HG02642 (cell line): ENCODE results near the gene LMLN.
A peak's percentile ranks its signal among the peaks of the same experiment; 100 is the strongest.
"Not testable (repeated sequence)": the region's sequence is repeated elsewhere in the genome, so short reads cannot be mapped to it uniquely, and the experiment has no call there.

ENCODE experiments used
- ATAC-seq: cut with Tn5 transposase; IDR thresholded peaks from one replicate; pipeline ENCODE4 v1.9.1; 2021; ENCODE audit warnings: mild to moderate bottlenecking; ENCODE audit not compliant: unreplicated experiment, poor library complexity

The LMLN gene

DNA sequence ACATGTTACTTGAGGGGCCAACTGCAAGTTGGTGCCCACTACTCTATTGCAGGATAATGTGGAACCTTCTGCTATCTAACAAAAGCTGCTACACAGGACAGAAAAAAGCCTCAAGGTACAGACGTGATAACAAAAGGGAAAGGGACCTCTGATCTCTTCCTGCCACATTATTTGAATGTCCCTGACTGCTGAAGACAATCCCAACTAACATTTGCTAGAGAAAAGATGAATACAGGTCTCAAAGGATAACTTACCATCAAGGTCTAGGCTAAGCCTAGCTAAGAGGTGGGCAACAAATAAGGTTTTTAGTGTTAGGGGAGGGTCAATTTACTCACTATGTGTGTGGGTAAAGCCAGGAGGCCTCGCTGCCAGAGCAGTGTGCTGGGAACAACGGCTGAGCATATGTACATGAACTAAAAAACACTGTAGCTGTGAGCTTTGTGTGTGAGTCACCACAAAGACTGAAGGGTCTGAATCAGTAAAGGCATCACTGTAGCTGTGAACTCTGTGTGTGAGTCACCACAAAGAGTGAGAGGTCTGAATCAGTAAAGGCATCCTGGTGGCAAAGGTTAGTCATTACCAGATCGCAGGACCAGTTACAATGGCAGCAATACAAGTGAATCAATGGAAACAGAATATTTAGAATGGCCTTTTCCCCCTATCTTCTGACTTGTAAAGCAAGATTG is 111.7 kb downstream of the LMLN start:
- peak; percentile 96 for ATAC-seq

DNA sequence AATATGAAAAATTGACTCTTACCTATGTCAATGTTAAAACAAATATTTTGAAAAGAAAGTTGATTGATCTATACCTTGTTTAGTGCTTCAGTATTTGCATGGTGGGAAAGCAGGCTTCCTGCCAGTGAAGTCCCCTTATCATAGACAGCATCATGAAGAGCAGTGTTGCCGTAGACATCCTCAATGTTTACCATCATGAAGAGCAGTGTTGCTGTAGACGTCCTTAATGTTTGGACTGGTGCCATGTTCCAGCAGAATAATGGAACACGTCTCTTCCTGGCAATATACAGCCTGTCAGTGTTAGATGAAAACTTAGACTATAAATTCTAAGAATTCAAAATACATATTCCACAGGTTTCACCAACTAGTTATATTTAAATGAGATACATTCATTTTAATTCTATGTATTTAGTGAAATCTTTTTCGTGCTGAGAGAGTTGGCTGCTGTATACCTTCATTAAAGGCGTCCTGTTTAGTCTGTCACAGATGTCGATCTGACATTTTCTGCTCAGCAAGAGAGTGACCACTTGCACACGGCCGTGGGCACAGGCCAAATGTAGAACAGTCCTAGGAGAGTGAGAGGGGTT is 116.8 kb downstream of the LMLN start:
- ATAC-seq = no peak

DNA sequence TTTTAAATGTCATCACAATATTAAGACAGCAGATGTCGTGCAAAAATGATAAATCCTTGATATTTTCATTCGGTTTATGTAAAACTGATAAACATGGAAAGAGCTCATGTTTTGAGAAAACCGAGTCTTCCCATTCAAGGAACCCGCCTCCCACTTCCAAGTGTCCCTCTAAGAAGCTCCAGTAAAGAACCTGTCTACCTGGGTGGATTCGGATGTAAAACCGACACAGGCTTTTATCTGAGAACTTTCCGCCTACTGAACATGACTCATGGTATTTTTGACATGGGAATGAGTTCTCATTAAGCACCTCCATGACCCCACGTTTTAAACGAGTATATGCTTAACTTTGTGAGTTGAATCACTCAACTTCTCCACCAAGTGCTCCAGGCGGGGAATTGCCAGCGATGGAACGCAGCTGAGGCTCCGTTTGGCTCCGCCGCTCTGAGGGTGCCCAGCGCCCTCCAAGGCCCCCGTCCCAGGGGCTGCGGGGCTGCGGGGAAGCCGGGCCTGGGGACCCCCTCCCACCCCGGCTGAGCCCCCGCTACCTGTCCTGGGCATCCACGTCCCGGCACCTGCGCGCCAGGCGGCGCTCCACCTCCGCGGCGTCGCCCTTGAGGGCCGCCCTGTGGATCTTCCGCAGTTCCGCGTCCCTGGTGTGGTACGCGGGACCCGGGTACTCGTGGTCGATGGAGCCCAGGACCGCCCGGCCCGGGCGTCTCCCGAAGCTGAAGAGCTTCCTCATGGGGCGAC is 119.9 kb downstream of the LMLN start:
- ATAC-seq = peak; percentile 17

DNA sequence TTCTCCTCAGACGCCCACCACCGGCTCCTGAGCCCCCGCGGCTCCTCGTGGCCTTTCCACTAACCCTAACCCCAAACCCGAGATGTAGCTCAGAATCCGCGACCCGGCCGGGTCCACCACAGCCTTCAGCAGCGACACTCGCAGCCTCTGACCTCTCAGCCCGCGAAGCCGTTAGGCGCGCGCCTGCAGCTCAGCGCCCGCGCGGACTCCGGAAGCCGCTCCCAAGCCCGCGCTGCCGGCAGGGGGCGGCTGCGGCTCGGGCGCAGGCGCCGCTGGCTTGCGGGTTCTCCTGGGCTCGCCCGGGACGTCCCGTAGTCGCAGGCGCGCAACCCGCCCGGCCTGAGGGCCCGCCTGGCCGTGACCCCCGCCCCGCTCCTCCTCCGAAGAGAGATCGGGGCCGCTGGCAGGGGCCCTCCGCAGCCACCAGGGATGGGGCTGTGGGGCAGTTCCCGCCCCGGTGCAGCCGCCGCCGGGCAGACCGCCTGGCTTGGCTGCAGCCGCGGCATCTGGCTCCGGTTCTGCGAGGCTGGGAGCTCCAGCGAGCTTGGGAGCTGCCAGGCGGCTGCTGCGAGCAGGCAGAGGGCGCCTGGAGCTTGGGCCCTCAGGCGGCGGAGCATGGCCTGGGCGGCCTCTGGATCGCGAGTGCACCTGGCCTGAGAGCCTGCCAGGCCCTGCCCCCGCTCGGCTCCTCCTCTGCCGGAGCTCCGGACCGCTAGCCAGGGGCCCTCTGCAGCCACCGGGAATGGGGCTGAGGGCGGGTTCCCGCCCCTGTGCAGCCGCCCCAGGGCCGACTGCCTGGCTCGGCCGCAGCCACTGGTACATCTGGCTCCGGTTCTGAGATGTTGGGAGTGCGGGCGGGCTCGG is 120.7 kb downstream of the LMLN start:
- ATAC-seq = peak; percentile 64

DNA sequence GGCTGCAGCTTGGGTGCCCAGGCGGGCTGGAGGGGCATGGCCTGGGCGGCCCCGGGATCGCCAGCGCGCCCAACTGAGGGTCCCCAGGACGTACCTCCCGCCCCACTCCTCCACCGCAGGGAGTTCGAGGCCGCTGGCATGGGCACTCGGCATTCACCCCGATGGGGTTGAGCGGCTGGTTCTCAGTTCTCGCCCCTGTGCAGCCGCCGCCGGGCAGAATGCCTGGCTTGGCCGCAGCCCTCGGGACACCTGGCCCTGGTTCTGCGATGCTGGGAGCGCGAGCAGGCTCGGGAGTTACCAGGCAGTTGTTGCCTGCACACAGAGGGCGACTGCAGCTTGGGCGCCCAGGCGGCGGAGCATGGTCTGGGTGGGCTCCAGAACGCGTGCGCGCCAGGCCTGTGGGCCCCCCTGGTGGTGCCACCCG is 121.4 kb downstream of the LMLN start:
- no peak for ATAC-seq

DNA sequence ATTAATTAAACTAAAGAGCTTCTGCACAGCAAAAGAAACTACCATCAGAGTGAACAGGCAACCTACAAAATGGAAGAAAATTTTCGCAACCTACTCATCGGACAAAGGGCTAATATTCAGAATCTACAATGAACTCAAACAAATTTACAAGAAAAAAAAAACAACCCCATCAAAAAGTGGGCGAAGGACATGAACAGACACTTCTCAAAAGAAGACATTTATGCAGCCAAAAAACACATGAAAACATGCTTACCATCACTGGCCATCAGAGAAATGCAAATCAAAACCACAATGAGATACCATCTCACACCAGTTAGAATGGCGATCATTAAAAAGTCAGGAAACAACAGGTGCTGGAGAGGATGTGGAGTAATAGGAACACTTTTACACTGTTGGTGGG is 122.2 kb downstream of the LMLN start:
- ATAC-seq = not testable (repeated sequence)

DNA sequence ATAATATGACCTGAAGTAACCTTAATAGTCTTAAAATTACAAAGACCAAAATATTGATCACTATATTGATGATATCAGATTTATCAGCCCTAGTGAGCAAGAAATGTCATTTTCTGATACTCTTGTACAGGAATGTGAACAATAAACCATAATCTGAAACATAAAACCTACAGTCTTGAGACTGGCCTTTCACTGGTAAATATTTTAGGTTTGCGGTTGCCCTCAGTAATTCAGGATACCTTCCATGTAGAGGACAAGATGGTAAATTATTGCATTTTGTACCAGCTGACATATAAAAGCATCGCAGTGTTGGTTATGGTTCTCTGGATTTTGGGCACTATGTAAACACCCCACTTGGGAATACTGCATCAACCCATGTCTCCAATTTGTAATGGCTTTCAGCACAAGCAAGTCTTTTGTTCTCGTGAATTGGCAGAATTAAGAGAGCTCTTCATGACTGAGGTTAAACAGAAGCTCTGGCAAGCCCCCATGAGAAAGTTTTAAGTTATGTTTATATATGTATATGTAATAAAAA is 128.5 kb downstream of the LMLN start:
- no peak for ATAC-seq

DNA sequence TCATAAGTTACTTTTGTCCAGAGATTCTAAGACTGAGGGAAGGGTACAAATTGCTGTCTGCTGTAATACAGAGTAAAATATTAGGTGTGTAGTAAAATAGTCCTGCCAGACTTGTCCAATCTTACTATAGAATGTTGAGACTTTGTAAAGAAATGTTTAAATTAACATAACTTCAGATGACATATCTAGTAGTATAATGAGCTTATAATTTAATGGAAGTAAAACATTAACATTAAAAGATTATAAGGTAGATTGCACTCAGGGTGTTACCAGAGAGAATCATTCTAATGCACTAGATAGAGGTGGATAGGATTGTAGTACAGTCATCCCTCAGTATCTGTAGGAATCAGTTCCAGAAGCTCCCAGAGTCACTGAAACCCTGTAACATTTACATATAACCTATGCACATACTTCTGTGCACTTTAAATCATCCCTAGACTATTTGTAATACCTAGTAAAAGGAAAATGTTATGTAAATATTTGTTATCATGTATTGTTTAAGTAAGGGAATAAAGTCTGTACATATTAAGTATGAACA is 130.8 kb downstream of the LMLN start:
- ATAC-seq = no peak

DNA sequence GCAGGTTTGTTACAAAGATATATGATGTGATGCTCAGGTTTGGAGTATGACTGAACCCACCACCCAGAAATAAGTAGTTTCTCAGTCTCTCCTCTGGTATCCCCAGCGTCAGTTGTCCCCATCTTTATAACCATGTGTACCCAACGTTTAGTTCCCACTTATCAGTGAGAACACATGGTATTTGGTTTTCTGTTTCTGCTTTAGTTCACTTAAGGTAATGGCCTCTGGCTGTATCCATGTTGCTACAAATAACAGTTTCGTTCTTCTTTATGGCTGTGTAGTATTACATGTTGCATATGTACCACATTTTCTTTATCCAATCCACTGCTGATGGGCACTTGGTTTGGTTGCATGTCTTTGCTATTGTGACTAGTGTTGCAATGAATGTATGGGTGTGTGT is 132.3 kb downstream of the LMLN start:
- ATAC-seq = no peak

DNA sequence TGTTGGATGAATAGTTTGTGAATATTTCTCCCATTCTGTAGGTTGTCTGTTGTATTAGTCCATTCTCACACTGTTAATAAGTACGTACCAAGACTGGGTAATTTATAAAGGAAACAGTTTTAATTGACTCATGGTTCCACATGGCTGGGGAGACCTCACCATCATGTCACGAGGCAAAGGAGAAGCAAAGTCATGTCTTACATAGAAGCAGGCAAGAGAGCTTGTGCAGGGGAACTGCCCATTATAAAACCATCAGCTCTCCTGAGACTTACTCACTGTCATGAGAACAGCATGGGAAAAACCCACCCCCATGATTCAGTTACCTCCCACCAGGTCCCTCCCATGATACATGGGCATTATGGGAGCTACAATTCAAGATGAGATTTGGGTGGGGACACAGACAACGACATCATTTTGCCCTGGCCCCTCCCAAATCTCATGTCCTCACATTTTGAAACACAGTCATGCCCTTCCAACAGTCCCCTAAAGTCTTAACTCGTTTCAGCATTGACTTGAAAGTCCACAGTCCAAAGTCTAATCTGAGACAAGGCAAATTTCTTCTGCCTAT is 133.2 kb downstream of the LMLN start:
- no peak for ATAC-seq
